GM19238 (cell line): ENCODE results near the gene TET1.
"Not testable (repeated sequence)": the region's sequence is repeated elsewhere in the genome, so short reads cannot be mapped to it uniquely, and the experiment has no call there.

ENCODE experiments used
- DNase-seq: peaks from one replicate; pipeline ENCODE4 v3.0.0; 2011; ENCODE audit warnings: low spot score; ENCODE audit not compliant: insufficient read length

The TET1 gene

DNA sequence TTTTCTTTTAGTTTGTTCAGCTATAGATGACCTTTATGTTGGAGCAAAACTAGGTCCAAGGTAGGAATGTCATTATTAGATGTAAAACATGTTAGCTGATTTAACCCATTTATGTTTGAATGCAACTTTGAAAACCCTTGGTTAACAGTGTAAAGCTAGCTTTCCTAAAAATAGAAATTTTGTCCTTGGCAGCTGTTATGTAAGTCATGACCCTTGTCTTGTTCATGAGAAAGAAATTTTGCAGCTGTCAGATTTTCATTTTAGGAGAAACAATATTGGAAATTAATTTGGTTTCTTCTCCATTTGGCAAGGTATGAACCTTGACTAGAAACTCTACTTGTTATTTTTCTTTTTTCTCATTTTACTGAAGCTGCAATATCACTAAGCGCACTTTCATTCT is 137.0 kb downstream of the TET1 start:
- no peak for DNase-seq

- no peak for DNase-seq
Measured at GRCh38 chr10:68700197-68700596, 140.1 kb downstream of the TET1 start.

GRCh38 chr10:68705548-68705947 is 145.4 kb downstream of the TET1 start:
- no peak for DNase-seq

GRCh38 chr10:68708987-68709386 is 148.8 kb downstream of the TET1 start:
- not testable (repeated sequence) for DNase-seq

- DNase-seq = not testable (repeated sequence)
Measured at GRCh38 chr10:68713065-68713464, 152.9 kb downstream of the TET1 start.

- no peak for DNase-seq
Measured at GRCh38 chr10:68717435-68717834, 157.3 kb downstream of the TET1 start.

GRCh38 chr10:68720793-68721672 is 160.9 kb downstream of the TET1 start, which contains the start of gene CCAR1:
Gene CCAR1, plus strand, starts transcription at chr10:68721239. Its CDS starts 1,266 bp downstream, at chr10:68722505.
- DNase-seq = peak; percentile 89

DNA sequence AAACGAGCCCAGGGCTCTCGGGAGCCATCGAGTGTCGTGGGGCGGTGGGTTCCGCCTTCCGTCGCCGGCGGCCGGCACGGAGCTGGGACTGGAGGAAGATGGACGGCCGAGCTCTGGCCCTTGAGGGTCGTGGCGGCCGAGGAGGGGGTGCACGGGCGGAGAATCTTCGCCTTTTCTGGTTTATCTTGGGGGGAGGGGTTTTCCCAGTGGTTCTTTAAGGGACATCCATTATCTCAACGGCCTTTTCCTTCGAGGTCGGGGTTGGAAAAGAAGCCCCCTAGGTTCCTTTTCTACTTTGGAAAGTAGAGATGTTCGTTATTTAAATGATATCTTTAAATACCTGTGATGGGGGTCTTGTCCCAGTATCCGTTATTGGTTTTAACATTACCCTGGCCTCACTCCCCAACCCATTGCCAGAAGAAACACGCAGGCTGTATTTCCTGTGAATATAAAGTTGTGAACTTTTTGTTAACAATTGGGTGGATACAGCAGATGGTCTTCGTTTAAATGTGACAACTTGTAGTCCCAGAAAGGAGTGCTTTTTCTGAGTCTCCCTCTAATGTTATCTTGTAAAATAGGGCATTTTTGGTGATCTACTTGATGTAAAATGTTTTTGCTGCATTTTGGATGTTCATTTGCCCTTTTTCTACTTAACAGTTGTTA is 161.7 kb downstream of the TET1 start:
- no peak for DNase-seq

GRCh38 chr10:68725016-68725415 is 164.9 kb downstream of the TET1 start:
- no peak for DNase-seq

GRCh38 chr10:68727146-68727545 is 167.0 kb downstream of the TET1 start:
- no peak for DNase-seq

DNA sequence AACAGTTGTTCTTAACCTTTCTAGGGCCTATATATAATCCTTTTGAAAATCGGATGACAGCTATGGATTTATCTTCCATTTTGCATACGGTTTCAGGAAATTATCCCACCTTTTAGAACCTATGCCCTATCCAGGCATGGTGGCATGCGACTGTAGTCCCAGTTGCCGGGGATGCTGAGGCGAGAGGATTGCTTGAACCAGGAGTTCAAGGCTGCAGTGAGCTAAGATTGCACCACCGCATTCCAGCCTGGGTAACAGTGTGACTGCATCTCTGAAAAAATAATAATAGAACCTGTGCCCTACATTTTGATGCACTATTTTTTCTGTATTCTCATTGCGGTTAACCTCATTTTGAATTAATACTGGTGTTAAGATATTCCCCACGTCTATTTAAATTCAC is 172.5 kb downstream of the TET1 start:
- no peak for DNase-seq

GRCh38 chr10:68734349-68734748 is 174.2 kb downstream of the TET1 start:
- DNase-seq = no peak

DNA sequence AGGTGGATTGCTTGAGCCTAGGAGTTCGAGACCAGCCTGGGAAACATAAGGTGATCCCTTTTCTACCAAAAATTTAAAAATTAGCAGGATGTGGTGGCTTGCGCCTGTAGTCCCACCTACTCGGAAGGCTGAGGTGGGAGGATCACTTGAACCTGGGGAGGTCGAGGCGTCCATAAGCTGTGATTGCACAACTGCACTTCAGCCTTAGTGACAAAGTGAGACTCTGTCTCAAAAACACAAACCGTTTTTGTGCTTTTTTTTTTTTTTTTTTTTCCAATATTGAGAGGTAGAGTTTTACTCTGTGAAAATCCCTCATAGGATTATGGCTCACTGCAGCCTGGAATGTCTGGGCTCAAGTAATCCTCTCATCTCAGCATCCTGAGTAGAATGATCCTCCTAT is 175.0 kb downstream of the TET1 start:
- no peak for DNase-seq

DNA sequence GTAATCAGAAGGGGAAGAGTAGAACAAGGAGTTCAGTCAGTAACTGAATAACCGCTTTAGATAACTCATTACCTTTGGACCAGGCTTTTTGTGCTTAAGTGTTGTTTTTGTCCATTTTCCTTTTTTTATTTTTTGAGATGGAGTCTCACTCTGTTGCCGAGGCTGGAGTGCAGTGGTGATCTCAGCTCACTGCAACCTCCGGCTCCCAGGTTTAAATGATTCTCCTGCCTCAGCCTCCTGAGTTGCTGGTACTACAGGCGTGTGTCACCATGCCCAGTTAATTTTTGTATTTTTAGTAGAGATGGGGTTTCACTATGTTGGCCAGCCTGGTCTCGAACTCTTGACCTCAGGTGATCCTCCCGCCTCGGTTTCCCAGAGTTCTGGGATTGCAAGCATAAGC is 175.6 kb downstream of the TET1 start:
- not testable (repeated sequence) for DNase-seq

DNA sequence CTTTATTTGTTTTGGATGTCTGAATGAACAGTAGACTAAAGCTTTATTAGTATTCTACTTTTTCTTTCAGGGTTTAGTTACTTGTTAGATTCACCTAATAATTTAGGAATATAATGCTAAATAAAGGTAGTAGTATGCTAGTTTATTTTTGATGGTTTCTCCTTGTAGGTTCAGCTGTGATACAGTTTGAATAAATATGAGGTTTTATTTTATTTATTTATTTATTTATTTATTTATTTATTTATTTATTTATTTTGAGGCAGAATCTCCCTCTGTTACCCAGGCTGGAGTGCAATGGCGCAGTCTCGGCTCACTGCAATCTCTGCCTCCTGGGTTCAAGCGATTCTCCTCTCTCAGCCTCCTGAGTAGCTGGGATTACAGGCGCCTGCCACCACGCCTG is 180.5 kb downstream of the TET1 start:
- DNase-seq = not testable (repeated sequence)

- no peak for DNase-seq
Measured at GRCh38 chr10:68742397-68742796, 182.3 kb downstream of the TET1 start.
